ENCODE results near the gene GAGE10.

- TF ChIP-seq CTCF (conservative IDR thresholded peaks at IDR 0.05; ENCODE audit: low read length) (no peak), EZH2phosphoT487 (IDR thresholded peaks at IDR 0.05; ENCODE audit: borderline replicate concordance, low read depth, low read length) (no peak)
These were observed 13.2 kb upstream of the GAGE10 start for GRCh38 chrX:49290215-49290614.

Measured in OCI-LY7 (cell line).